Activated T-cell treated with anti-CD3 and anti-CD28 coated beads, Interleukin-2, amount 50 U/mL, for 4 hours (primary cell): ENCODE data around the gene OCA2. TPM values are rescaled to one million over a fixed set of nuclear protein-coding genes. Genes with fewer than 3 reads are reported as not detected.
"Not testable (repeated sequence)": the region's sequence is repeated elsewhere in the genome, so short reads cannot be mapped to it uniquely, and the experiment has no call there.

Source experiments
- ATAC-seq, 2 donors: fragments of 200-7000 bp; cut with Tn5 transposase; one replicate each; pipeline ENCODE4 v1.10.0; 2021
- DNase-seq: peaks from one replicate; pipeline ENCODE4 v3.0.0-alpha.2; 2020
- H3K27me3 Mint-ChIP-seq: one replicate; pipeline ENCODE4 v1.8.0; 2021; ENCODE audit warnings: low read depth, mixed read lengths
- H3K36me3 Mint-ChIP-seq: one replicate; pipeline ENCODE4 v1.8.0; 2022; ENCODE audit warnings: mixed read lengths; ENCODE audit not compliant: insufficient read depth
- H3K4me1 Mint-ChIP-seq: one replicate; pipeline ENCODE4 v1.8.0; 2021; ENCODE audit warnings: low read depth, mixed read lengths
- H3K4me3 Mint-ChIP-seq: one replicate; pipeline ENCODE4 v1.8.0; 2021; ENCODE audit warnings: mild to moderate bottlenecking, moderate library complexity, mixed read lengths
- H3K9me3 Mint-ChIP-seq: one replicate; pipeline ENCODE4 v1.8.0; 2021; ENCODE audit warnings: mixed read lengths
- total RNA-seq, 3 donors: library from RNA; stranded (reverse); gene quantifications; one replicate each; pipeline ENCODE4 v1.2.1, GENCODE V29; 2021

The OCA2 gene
- total RNA-seq, 3 donors from 2014 or later = not detected

- no peak for DNase-seq
- ATAC-seq = no peak
- H3K4me3 Mint-ChIP-seq = no peak overlapping the region
- no peaks in the 10 kb centered on the region for H3K27me3 Mint-ChIP-seq
- H3K9me3 Mint-ChIP-seq = peaks cover 7% of the 10 kb centered on the region
- H3K4me1 Mint-ChIP-seq = no peaks in the 10 kb centered on the region
- H3K36me3 Mint-ChIP-seq = no peaks in the 10 kb centered on the region
These were observed 235.0 kb downstream of the OCA2 start for GRCh38 chr15:27864086-27864485.

GRCh38 chr15:27863000-27863399, 236.1 kb downstream of the OCA2 start:
- ATAC-seq (no peak), DNase-seq (no peak)
- Mint-ChIP-seq H3K9me3 (peaks cover 4% of the 10 kb centered on the region), H3K36me3 (no peaks in the 10 kb centered on the region), H3K27me3 (no peaks in the 10 kb centered on the region), H3K4me3 (no peak overlapping the region), H3K4me1 (no peaks in the 10 kb centered on the region)

GRCh38 chr15:27861171-27861570, 237.9 kb downstream of the OCA2 start:
- Mint-ChIP-seq H3K9me3 (peaks cover 13% of the 10 kb centered on the region), H3K4me3 (no peak overlapping the region), H3K27me3 (no peaks in the 10 kb centered on the region), H3K36me3 (no peaks in the 10 kb centered on the region), H3K4me1 (no peaks in the 10 kb centered on the region)
- DNase-seq (no peak), ATAC-seq (no peak)

- Mint-ChIP-seq H3K9me3 (peaks cover 10% of the 10 kb centered on the region), H3K4me3 (no peak overlapping the region), H3K4me1 (no peaks in the 10 kb centered on the region), H3K36me3 (no peaks in the 10 kb centered on the region), H3K27me3 (no peaks in the 10 kb centered on the region)
- ATAC-seq (no peak), DNase-seq (no peak)
These were observed 244.0 kb downstream of the OCA2 start for GRCh38 chr15:27855137-27855536.

GRCh38 chr15:27854601-27855000, 244.5 kb downstream of the OCA2 start:
- H3K36me3 Mint-ChIP-seq = no peaks in the 10 kb centered on the region
- H3K4me3 Mint-ChIP-seq = no peak overlapping the region
- H3K4me1 Mint-ChIP-seq = no peaks in the 10 kb centered on the region
- DNase-seq (no peak), ATAC-seq (no peak)
- H3K27me3 Mint-ChIP-seq = no peaks in the 10 kb centered on the region
- H3K9me3 Mint-ChIP-seq = peaks cover 10% of the 10 kb centered on the region

GRCh38 chr15:27853624-27854455, 245.3 kb downstream of the OCA2 start:
- Mint-ChIP-seq H3K9me3 (peaks cover 10% of the 10 kb centered on the region), H3K27me3 (no peaks in the 10 kb centered on the region), H3K4me3 (no peak overlapping the region), H3K4me1 (no peaks in the 10 kb centered on the region), H3K36me3 (no peaks in the 10 kb centered on the region)
- ATAC-seq (no peak), DNase-seq (no peak)

- ATAC-seq (no peak), DNase-seq (no peak)
- H3K36me3 Mint-ChIP-seq = no peaks in the 10 kb centered on the region
- no peaks in the 10 kb centered on the region for H3K4me1 Mint-ChIP-seq
- H3K9me3 Mint-ChIP-seq = peaks cover 2% of the 10 kb centered on the region
- H3K4me3 Mint-ChIP-seq = no peak overlapping the region
- no peaks in the 10 kb centered on the region for H3K27me3 Mint-ChIP-seq
These were observed 247.3 kb downstream of the OCA2 start for GRCh38 chr15:27851858-27852210.

- H3K27me3 Mint-ChIP-seq = no peaks in the 10 kb centered on the region
- no peaks in the 10 kb centered on the region for H3K9me3 Mint-ChIP-seq
- H3K4me1 Mint-ChIP-seq = no peaks in the 10 kb centered on the region
- DNase-seq = no peak
- H3K36me3 Mint-ChIP-seq = no peaks in the 10 kb centered on the region
- no peak for ATAC-seq
- H3K4me3 Mint-ChIP-seq = no peak overlapping the region
These were observed 247.9 kb downstream of the OCA2 start for GRCh38 chr15:27850981-27851857.

- ATAC-seq = no peak
- no peak for DNase-seq
- no peaks in the 10 kb centered on the region for H3K36me3 Mint-ChIP-seq
These were observed 249.1 kb downstream of the OCA2 start for GRCh38 chr15:27850050-27850449.

GRCh38 chr15:27848936-27849335, 250.2 kb downstream of the OCA2 start:
- not testable (repeated sequence) for ATAC-seq, H3K4me3 Mint-ChIP-seq, H3K4me1 Mint-ChIP-seq, H3K27me3 Mint-ChIP-seq, DNase-seq, H3K36me3 Mint-ChIP-seq, H3K9me3 Mint-ChIP-seq

More at GRCh38 chr15:27850050-27850449, 249.1 kb downstream of the OCA2 start:
- Mint-ChIP-seq H3K4me1 (no peaks in the 10 kb centered on the region), H3K4me3 (no peak overlapping the region), H3K9me3 (no peaks in the 10 kb centered on the region), H3K27me3 (no peaks in the 10 kb centered on the region)

GRCh38 chr15:27847775-27848710, 251.1 kb downstream of the OCA2 start:
- DNase-seq (no peak), ATAC-seq (no peak)
- Mint-ChIP-seq H3K36me3 (no peaks in the 10 kb centered on the region), H3K9me3 (no peaks in the 10 kb centered on the region), H3K4me1 (no peaks in the 10 kb centered on the region), H3K4me3 (no peak overlapping the region), H3K27me3 (no peaks in the 10 kb centered on the region)

GRCh38 chr15:27846722-27847395, 252.3 kb downstream of the OCA2 start:
- no peaks in the 10 kb centered on the region for H3K9me3 Mint-ChIP-seq
- H3K36me3 Mint-ChIP-seq = no peaks in the 10 kb centered on the region
- H3K27me3 Mint-ChIP-seq = no peaks in the 10 kb centered on the region

GRCh38 chr15:27845535-27846369, 253.4 kb downstream of the OCA2 start:
- H3K4me3 Mint-ChIP-seq = no peak overlapping the region
- ATAC-seq = no peak
- H3K36me3 Mint-ChIP-seq = no peaks in the 10 kb centered on the region
- H3K4me1 Mint-ChIP-seq = no peaks in the 10 kb centered on the region
- DNase-seq = no peak
- H3K27me3 Mint-ChIP-seq = no peaks in the 10 kb centered on the region
- H3K9me3 Mint-ChIP-seq = no peaks in the 10 kb centered on the region

More at GRCh38 chr15:27846722-27847395, 252.3 kb downstream of the OCA2 start:
- DNase-seq (no peak), ATAC-seq (no peak)
- Mint-ChIP-seq H3K4me1 (no peaks in the 10 kb centered on the region), H3K4me3 (no peak overlapping the region)
